Ascending aorta (tissue), 2 donors: ENCODE data around the gene SORCS2. TPM values are rescaled to one million over a fixed set of nuclear protein-coding genes. Genes with fewer than 3 reads are reported as not detected.

Experiments used
- DNase-seq, 2 donors: peaks; one replicate each; pipeline ENCODE4 v3.0.0-alpha.2; 2019; ENCODE audit warnings: low spot score in 2 of 2
- H3K27ac ChIP-seq, 2 donors: fragments of 200-600 bp; sonication (generic); one replicate each; pipeline ENCODE4 v1.5.1; 2016 to 2017; ENCODE audit warnings: mild to moderate bottlenecking in 1 of 2
- H3K27me3 ChIP-seq: fragments of 200-600 bp; sonication (generic); one replicate; pipeline ENCODE4 v1.5.1; 2017
- H3K36me3 ChIP-seq, 2 donors: fragments of 200-600 bp; sonication (generic); one replicate each; pipeline ENCODE4 v1.5.1; 2016
- H3K4me1 ChIP-seq, 2 donors: fragments of 200-600 bp; sonication (generic); one replicate each; pipeline ENCODE4 v1.5.1; 2016 to 2017; ENCODE audit warnings: mild to moderate bottlenecking in 1 of 2
- H3K4me3 ChIP-seq, 2 donors: fragments of 200-600 bp; sonication (generic); one replicate each; pipeline ENCODE4 v1.5.1; 2016 to 2017; ENCODE audit warnings: mild to moderate bottlenecking in 1 of 2
- H3K9me3 ChIP-seq, 2 donors: fragments of 200-600 bp; sonication (generic); one replicate each; pipeline ENCODE4 v1.5.1; 2016
- intact Hi-C: fragments of 100-400 bp; cut with DNase I; formaldehyde crosslinking; loops from one replicate; pipeline ENCODE4 v1.15.1; 2023
- total RNA-seq: library from RNA; depleted of rRNA; stranded (reverse); fragments of >200 nt; gene quantifications from one replicate; pipeline ENCODE4 v1.1.0, GENCODE V29; 2016
- TF ChIP-seq, protein P1 (sequence below), 3 experiments: fragments of 200-600 bp in 2 of 3; fragments of 450-650 bp in 1 of 3; sonication (generic) in 2 of 3; IDR thresholded peaks; one replicate each; pipeline ENCODE4 v1.5.1; 2016 to 2019; ENCODE audit warnings: antibody characterized with exemption in 3 of 3, mild to moderate bottlenecking in 1 of 3, moderate library complexity in 1 of 3

The SORCS2 gene
- total RNA-seq, 1 donor from 2014 or later, result 0.32 TPM

DNA sequence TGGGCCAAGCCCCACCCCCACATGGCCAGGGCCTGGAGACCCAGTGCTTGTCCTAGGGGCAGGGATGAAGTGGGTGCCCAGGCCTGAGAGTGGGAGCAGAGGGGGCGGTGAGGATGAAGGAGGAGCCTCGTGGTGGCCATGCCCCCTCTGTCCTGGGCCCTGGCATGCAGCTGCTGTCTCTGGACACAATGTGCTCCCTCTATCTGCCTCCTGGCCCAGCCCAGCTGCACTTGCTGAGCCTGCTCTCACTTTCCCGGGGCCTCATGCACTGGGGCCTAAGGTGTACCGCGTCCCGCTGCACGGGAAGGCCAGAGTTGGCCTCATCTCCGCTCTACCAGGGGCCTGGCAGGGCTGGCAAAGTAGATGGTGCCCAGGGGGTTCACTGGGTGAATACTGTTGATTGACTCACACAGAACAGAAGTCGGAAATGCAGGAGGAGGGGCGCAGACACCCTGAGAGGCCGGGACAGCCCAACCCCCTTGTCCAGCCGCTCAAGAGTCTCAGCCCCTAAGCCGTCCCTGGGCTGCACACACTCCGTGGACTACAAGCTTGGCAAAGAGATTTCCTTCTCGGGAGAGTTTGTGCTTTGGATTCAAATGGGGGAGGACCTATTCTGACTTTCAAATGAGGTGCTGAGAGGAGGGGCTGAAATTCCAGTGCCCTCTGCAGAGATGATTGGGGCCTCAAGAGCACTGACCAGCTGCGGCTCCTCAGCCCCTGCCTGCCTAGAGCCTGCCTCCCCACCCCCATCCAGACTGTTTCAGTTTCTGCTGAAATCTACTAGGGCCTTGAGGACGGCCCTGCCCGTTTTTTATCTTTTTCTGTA is 130.0 kb downstream of the SORCS2 start:
- intact Hi-C loops, result no loop called here
- Histone ChIP-seq H3K4me3 (no peak overlapping the region), H3K27ac (no peak overlapping the region), H3K9me3 (peaks cover 7 to 9% of the 10 kb centered on the region in 2 donors), H3K4me1 (no peaks in the 10 kb centered on the region), H3K27me3 (no peaks in the 10 kb centered on the region), H3K36me3 (no peaks in the 10 kb centered on the region)
- TF ChIP-seq, protein P1, sequence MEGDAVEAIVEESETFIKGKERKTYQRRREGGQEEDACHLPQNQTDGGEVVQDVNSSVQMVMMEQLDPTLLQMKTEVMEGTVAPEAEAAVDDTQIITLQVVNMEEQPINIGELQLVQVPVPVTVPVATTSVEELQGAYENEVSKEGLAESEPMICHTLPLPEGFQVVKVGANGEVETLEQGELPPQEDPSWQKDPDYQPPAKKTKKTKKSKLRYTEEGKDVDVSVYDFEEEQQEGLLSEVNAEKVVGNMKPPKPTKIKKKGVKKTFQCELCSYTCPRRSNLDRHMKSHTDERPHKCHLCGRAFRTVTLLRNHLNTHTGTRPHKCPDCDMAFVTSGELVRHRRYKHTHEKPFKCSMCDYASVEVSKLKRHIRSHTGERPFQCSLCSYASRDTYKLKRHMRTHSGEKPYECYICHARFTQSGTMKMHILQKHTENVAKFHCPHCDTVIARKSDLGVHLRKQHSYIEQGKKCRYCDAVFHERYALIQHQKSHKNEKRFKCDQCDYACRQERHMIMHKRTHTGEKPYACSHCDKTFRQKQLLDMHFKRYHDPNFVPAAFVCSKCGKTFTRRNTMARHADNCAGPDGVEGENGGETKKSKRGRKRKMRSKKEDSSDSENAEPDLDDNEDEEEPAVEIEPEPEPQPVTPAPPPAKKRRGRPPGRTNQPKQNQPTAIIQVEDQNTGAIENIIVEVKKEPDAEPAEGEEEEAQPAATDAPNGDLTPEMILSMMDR (IDR thresholded peaks at IDR 0.05), result no peak
- no peak for DNase-seq

DNA sequence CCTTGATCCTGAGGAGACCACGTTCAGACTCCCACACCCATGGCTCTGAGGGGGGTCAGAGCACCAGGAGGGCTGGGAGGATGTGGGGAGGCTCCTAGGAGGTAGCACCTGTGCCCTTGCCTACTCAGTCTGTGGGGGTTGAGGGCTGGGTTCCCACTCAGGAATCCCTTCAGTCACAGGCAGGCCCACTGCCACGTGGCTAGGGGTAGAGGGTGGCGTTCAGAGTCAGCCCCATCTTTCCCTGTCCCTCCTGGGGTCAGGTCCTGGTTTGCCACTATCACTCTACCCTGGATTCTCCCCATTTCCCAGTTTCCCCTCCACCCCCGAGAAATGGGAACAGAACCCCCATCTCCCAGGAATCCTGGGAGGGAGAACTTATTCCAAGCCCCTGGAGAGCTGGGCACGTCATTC is 131.1 kb downstream of the SORCS2 start:
- Histone ChIP-seq H3K27me3 (no peaks in the 10 kb centered on the region), H3K9me3 (peaks cover 5 to 9% of the 10 kb centered on the region in 2 donors), H3K36me3 (no peaks in the 10 kb centered on the region), H3K4me1 (no peaks in the 10 kb centered on the region), H3K4me3 (no peak overlapping the region), H3K27ac (no peak overlapping the region)
- intact Hi-C loops, result no loop called here
- no peak for DNase-seq
- TF ChIP-seq, protein P1 (IDR thresholded peaks at IDR 0.05), result no peak

DNA sequence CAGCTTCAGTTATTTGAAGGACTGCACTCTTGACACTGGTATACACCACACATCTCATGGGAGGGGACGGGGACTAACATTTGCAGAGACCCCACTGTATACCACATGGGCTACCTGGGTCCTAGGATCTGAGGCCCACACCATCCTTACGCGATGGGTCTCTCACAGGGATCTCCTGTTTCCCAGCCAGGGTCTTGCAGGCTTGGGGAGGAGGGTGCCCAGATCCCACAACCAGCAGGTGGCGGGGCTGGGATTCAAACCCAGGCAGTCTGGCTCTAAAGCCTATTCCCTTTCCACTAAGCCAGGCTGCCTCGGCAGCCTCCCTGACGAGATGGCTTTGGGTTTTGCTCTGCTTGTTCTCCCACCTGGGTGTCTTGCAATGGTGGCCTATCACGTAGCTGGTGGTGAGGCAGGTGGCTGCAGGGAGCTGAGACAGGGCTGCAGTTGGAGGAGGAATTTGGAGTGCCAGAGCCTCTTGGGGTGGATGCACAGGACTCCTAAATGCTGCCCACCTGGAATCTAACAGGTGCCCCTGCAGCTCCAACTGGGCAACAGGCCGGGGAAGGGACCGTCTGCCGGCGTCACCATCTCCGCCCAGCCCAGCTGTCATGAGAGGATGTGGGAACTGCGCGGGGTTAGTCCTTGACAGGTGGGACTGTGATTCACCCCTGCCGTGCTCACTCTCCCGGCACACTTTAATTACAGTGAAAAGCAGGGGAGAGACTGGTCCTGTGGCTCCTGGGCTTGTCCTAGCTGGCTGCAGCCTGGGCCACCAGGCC is 131.7 kb downstream of the SORCS2 start:
- TF ChIP-seq, protein P1 (IDR thresholded peaks at IDR 0.05), result no peak
- H3K4me3 ChIP-seq, result no peak overlapping the region
- peaks cover 3 to 7% of the 10 kb centered on the region in 2 donors for H3K9me3 ChIP-seq
- no peak overlapping the region for H3K27ac ChIP-seq
- H3K27me3 ChIP-seq, result no peaks in the 10 kb centered on the region
- DNase-seq, result no peak
- intact Hi-C loops, result no loop called here
- H3K36me3 ChIP-seq, result no peaks in the 10 kb centered on the region
- peaks cover 0 to under 1% of the 10 kb centered on the region in 2 donors for H3K4me1 ChIP-seq

DNA sequence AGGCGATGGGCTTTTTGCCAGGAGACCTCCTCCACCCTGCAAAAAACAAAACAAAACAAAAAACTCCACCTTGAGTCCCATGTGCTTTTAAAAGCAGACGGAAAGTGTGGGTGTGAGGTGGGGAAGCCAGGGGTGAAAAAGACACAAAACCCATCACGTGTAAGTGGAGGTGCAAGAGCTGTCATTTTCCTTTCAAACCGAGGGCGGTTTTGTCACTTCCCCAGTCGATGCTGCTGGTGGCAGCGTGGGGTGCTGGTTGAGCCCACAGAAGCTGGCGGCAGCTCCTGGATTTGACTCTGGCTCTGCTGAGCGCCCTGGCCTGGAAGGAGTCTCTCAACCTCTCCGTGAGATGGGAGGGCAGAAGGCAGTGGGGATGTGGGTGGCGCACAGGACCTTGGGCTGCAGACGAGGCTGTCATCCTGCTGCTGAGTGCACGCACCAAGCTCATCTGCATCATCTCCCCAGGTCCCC is 132.3 kb downstream of the SORCS2 start:
- no peak overlapping the region for H3K27ac ChIP-seq
- no peaks in the 10 kb centered on the region for H3K27me3 ChIP-seq
- DNase-seq, result no peak
- peaks cover 0 to 4% of the 10 kb centered on the region in 2 donors for H3K4me1 ChIP-seq
- no peak overlapping the region for H3K4me3 ChIP-seq
- intact Hi-C loops, result no loop called here
- peaks cover 1 to 3% of the 10 kb centered on the region in 2 donors for H3K9me3 ChIP-seq
- H3K36me3 ChIP-seq, result no peaks in the 10 kb centered on the region
- TF ChIP-seq, protein P1 (IDR thresholded peaks at IDR 0.05), result no peak

DNA sequence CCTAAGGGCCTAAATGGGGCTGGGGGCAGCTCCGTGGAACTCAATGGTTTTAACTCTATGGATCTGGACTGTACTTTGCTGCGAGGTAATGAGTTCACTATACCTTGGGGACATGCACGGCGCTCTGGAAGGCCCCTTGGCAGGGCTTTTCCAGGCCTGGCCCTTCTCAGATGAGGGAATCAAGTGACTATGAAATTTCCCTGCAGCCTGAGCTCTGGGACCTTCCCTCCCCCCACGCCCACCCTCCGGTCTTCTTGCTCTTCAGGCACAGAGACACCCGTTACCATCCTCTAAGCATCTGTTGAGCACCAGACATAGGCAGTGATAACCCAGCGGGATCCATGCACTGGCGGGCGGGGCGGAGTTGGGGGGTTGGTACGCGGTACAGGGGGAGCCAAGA is 133.2 kb downstream of the SORCS2 start:
- Histone ChIP-seq H3K4me3 (no peak overlapping the region), H3K9me3 (peaks cover 0 to under 1% of the 10 kb centered on the region in 2 donors), H3K36me3 (no peaks in the 10 kb centered on the region), H3K4me1 (peaks cover 0 to 4% of the 10 kb centered on the region in 2 donors), H3K27me3 (no peaks in the 10 kb centered on the region), H3K27ac (no peak overlapping the region)
- TF ChIP-seq, protein P1 (IDR thresholded peaks at IDR 0.05), result no peak
- intact Hi-C loops, result no loop called here
- DNase-seq, result no peak
